ENCODE data around the gene GDNF. TPM values are rescaled to one million over a fixed set of nuclear protein-coding genes. Genes with fewer than 3 reads are reported as not detected.
"Not testable (repeated sequence)": the region's sequence is repeated elsewhere in the genome, so short reads cannot be mapped to it uniquely, and the experiment has no call there.

Gene GDNF
- 2.2 TPM in 2 replicates for total RNA-seq (2014; rRNA removed; shearing (Covaris generic))

GRCh38 chr5:37839407-37840052 lies at the start of gene GDNF:
TSS of gene GDNF (minus strand) at chr5:37840041. CDS start at chr5:37834796, 5,245 bp downstream.
- peak; percentile 66 for DNase-seq (ENCODE audit: low read depth)

- peak; percentile 95 for DNase-seq (ENCODE audit: low read depth)
Measured at GRCh38 chr5:37888476-37888875, 48.6 kb upstream of the GDNF start.

- DNase-seq (ENCODE audit: low read depth): peak; percentile 78
Measured at GRCh38 chr5:37886242-37886905, 46.5 kb upstream of the GDNF start.

GRCh38 chr5:37882636-37883035 lies 42.8 kb upstream of the GDNF start:
- DNase-seq (ENCODE audit: low read depth): peak; percentile 37

- no peak for DNase-seq (ENCODE audit: low read depth)
Measured at GRCh38 chr5:37881359-37881758, 41.5 kb upstream of the GDNF start.

GRCh38 chr5:37876943-37877342 lies 37.1 kb upstream of the GDNF start:
- no peak for DNase-seq (ENCODE audit: low read depth)

GRCh38 chr5:37876245-37876644 lies 36.4 kb upstream of the GDNF start:
- DNase-seq (ENCODE audit: low read depth): no peak

- DNase-seq (ENCODE audit: low read depth): peak; percentile 85
Measured at GRCh38 chr5:37875051-37875787, 35.4 kb upstream of the GDNF start.

GRCh38 chr5:37873988-37874387 lies 34.1 kb upstream of the GDNF start:
- DNase-seq (ENCODE audit: low read depth): no peak

- peak; percentile 85 for DNase-seq (ENCODE audit: low read depth)
Measured at GRCh38 chr5:37871023-37871815, 31.4 kb upstream of the GDNF start.

- peak; percentile 48 for DNase-seq (ENCODE audit: low read depth)
Measured at GRCh38 chr5:37869216-37869615, 29.4 kb upstream of the GDNF start.

- peak; percentile 26 for DNase-seq (ENCODE audit: low read depth)
Measured at GRCh38 chr5:37867654-37868053, 27.8 kb upstream of the GDNF start.

GRCh38 chr5:37862907-37863306 lies 23.1 kb upstream of the GDNF start:
- not testable (repeated sequence) for DNase-seq (ENCODE audit: low read depth)

- DNase-seq (ENCODE audit: low read depth): peak; percentile 16
Measured at GRCh38 chr5:37860206-37860605, 20.4 kb upstream of the GDNF start.

- DNase-seq (ENCODE audit: low read depth): peak; percentile 21
Measured at GRCh38 chr5:37859805-37860204, 20.0 kb upstream of the GDNF start.

- DNase-seq (ENCODE audit: low read depth): no peak
Measured at GRCh38 chr5:37858250-37858649, 18.4 kb upstream of the GDNF start.

- DNase-seq (ENCODE audit: low read depth): no peak
Measured at GRCh38 chr5:37857696-37858095, 17.9 kb upstream of the GDNF start.

- no peak for DNase-seq (ENCODE audit: low read depth)
Measured at GRCh38 chr5:37855438-37855837, 15.6 kb upstream of the GDNF start.

GRCh38 chr5:37851305-37851704 lies 11.5 kb upstream of the GDNF start:
- DNase-seq (ENCODE audit: low read depth): no peak

GRCh38 chr5:37850226-37850865 lies 10.5 kb upstream of the GDNF start:
- no peak for DNase-seq (ENCODE audit: low read depth)

- DNase-seq (ENCODE audit: low read depth): no peak
Measured at GRCh38 chr5:37849641-37850040, 9.8 kb upstream of the GDNF start.

Measured in RPMI7951 (cell line).